PC-3 (cell line): ENCODE data around the gene SNAI3.

ENCODE experiments used
- CTCF ChIP-seq: fragments of 300-600 bp; sonication (generic); conservative IDR thresholded peaks from 2 replicates; pipeline ENCODE4 v1.5.1; 2017; ENCODE audit warnings: antibody characterized with exemption, low read depth, mild to moderate bottlenecking, low read length
- EZH2 ChIP-seq: fragments of 300-600 bp; sonication (generic); IDR thresholded peaks from one replicate; pipeline ENCODE4 v1.6.1; 2017; ENCODE audit warnings: antibody characterized with exemption, mild to moderate bottlenecking, low read length; ENCODE audit not compliant: unreplicated experiment

- TF ChIP-seq CTCF (no peak), EZH2 (no peak)
Measured at GRCh38 chr16:88733630-88734360, 47.5 kb upstream of the SNAI3 start.
